NCI-H128 (cell line): ENCODE measurements around the gene MXRA7.
"Not testable (repeated sequence)": the region's sequence is repeated elsewhere in the genome, so short reads cannot be mapped to it uniquely, and the experiment has no call there.

Source experiments
- DNase-seq: peaks from one replicate; lab custom pipeline; 2025; ENCODE audit not compliant: unreplicated experiment; lab: John Stamatoyannopoulos, UW

The MXRA7 gene

DNA sequence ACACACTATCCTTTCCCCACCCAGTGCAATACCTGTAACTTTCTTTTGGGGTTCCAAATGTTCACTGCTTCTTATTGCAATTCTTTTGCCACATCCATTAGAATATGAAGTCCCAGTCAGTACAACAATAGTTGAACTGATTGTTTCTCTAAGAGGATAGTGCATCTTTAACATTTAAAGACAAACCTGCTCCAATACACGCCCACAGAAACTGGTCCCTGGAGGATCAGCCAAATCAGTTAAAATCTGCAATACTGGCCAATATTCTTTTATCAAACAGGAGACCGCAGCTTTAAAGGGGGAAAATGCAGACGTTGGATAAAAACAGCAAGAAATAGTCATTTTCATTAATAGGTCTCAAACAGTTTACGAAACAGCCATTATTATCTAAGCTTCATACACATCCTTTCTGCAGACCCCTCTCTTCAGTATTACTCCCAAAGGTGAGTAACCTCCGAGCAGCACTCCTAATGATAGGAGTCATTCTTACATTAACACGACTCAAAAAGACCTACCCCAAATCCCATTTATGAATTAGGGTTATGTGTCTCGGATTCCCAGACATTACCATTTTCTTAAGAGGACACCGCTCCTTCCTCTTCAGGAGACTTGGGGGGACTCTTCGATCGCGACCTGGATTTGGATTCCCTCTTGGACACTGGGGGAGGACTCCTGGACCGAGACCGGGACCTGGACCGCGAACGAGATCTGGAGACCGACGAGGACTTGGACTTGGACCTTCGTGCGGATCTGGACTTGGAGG is 25.0 kb upstream of the MXRA7 start:
- DNase-seq, result no peak

DNA sequence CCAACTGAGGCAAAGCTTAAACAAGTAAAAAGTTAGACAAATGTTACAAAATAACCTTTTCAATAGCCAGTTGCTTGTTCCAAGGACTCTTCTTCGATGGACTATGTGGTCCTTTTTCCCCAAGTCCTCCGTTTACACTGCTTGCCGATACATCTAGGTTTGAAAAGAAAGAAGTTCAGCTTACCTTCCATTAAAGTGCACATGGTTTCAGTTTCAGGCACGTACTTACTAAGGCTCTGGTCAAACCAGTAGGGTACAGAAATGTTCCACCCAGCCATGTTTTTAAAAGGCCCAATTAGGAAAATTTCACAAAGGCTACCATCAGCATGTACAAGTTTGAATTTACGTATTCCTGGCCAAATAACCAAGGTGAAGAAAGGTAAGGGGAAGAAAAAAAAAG is 24.2 kb upstream of the MXRA7 start:
- DNase-seq, result no peak

DNA sequence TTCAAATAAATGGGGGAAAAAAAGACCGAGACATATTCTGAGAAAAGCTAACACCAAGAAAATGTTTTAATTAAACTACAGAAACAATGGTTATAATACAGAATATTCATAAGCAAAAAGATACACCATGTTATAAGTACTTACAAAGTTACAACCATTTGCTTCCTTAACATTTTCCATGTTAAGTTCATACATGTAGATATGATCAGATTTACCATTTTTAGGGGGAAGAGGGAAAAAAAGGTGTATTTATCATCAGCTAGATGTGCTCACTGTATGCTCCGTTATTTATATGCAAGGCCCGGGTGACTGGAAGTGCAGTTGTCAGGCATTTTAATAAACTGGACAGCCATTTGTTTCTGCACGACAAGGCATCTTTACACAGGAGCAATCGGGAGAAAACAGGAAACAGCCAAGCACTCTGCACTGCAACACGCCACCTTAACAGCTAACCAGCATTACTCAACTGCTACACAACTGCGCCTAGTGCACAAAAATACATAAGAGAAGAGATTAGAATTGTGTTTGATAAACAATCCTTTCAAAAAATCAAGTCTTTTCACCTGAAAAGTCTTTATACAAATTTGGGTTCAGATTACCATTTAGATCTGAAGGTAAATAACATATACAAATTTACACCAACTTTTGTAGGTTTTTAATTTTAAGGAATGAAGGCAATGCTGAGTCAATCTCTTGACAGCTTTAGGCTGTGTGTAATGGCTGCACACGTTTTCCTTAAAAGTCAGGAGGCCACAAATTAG is 23.5 kb upstream of the MXRA7 start:
- DNase-seq, result no peak

DNA sequence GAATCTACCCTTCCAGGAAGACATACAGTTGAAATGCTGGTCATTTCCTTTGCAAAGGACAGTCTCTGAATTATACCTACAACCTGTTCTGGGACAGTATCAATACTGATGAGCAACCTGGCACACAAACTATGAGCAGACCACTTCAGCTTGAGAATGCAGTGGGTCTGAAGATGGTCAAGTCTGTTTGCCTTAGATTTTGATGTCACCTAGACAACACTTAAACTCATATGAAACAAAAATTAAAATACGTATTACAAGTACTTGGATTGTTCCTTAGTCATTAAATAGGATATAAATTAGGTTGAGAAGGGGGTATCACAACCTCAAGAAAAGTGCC is 22.8 kb upstream of the MXRA7 start:
- no peak for DNase-seq

DNA sequence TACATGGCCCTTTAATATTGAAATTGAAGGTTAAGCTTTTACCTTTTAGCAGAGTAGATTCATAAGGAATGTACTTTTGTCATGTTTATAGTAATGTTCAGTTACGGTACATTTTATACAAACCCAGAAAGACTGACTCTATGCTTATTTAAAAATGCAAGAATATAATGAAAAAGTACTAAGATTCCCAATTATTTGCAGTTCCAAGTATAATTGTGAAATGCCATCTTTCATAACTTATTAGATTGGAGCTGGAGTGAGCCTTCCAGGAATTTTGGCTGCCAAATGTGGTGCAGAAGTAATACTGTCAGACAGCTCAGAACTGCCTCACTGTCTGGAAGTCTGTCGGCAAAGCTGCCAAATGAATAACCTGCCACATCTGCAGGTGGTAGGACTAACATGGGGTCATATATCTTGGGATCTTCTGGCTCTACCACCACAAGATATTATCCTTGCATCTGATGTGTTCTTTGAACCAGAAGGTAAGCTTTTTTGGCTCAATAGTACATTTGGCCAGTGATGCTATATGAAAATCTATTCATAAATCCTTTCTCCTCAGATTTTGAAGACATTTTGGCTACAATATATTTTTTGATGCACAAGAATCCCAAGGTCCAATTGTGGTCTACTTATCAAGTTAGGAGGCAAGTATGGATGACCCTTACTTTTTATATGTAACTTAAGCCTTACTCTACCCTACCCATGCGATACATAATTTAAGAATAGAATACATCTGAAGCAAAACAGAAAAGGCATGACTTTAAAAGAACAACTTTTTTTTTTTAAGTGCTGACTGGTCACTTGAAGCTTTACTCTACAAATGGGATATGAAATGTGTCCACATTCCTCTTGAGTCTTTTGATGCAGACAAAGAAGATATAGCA is 22.2 kb upstream of the MXRA7 start:
- DNase-seq, result no peak

DNA sequence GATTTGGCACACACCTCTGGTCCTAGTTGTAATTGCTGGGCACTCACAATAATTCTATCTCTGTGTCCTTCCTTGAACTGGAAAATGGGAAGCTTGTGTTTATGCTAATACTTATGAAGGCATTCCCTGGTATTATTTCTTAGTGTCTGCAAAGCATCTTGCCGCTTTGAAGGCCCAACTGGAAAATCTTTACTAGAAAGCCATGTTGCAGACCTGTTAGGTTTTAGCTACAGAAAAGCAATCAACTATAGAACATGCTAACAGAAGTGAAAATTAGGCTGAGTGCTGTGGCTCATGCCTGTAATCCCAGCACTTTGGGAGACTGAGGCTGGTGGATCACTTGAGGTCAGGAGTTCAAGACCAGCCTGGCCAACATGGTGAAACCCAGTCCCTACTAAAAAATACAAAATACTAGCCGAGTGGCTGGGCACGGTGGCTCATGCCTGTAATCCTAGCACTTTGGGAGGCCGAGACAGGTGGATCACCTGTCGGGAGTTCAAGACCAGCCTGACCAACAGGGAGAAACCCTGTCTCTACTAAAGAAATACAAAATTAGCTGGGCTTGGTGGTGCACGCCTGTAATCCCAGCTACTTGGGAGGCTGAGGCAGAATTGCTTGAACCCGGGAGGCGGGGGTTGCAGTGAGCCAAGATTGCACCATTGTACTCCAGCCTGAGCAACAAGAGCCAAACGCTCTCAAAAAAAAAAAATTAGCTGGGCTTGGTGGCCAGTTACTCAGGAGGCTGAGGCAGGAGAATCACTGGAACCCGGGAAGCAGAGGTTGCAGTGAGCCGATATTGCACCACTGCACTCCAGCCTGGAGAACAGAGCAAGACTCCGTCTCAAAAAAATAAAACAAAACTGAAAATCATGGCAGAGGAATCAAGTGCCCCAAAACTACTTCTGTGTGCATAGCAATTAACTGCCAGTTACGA is 21.3 kb upstream of the MXRA7 start:
- not testable (repeated sequence) for DNase-seq

DNA sequence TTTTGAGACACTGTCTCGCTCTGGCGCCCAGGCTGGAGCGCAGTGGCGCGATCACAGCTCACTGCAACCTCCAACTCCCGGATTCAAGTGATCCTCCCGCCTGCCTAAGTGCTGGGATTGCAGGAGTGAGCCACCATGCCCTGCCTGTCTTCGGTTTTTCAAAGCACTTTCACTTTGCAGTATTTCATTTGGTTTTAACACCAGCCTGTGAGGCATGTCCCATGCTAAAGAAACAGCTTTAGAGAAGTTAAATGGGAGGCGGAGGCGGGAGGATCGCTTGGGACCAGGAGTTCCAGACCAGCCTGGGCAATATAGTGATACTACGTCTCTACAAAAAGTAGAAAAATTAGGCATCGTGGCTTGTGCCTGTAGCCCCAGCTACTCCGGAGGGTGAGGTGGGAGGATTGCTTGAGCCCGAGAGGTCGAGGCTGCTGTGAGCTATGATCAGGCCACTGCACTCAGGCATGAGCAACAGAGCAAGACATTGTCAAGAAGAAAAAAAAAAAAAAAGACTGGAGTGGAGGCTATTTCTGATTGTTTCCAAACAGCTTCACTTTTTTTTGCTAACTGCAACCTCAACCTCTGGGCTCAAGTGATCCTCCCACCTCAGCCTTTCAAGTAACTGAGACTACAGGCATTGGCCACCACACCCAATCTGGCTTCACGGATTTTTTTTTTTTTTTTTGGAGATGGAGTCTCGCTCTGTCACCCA is 17.1 kb upstream of the MXRA7 start:
- no peak for DNase-seq

DNA sequence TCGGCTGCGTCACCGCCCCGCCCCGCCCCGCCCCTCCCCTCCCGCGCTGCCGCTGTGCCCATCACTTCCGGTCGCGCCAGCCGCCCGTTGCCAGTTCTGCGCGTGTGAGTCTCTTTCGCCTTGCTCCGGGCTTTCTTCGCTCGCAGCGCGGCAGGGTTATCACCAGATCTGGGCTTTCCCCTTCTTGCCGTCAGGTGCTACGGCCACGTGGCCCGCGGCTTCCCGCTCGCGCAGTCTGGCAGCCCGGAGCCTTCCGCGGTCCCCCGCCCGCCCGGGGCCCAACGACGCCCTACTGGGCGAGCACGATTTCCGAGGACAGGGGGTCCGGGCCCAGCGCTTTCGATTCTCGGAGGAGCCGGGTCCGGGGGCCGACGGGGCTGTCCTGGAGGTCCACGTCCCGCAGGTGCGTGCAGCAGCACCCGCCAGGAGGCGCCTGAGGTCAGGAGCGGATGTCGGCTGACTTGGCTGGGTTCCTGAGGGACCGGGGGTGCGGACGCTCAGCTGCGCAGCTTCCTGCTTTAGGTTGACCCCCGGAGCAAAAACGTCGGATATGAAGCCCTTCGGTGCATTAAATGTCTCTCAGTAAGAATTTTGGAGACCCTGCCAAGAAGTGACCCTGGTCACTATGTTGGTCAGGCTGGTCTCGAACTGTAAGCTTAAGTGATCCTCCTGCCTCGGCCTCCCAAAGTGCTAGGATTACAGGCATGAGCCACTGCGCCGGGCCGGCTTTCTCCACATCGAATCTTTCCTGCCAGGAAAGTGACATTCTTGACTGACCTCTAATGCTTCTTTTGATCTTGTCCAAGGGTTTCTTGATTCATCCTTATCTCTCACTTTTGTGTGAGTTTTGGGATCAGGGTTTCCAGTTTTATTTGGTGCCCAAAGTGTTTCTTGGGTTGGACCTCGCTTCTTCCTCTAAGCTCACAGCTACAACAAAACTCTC is 16.3 kb upstream of the MXRA7 start, which contains the start of gene METTL23:
TSS of gene METTL23 (plus strand) at position 64 of the 943 bp plus-strand sequence. CDS start 2,872 bp downstream, outside the sequence.
- no peak for DNase-seq

DNA sequence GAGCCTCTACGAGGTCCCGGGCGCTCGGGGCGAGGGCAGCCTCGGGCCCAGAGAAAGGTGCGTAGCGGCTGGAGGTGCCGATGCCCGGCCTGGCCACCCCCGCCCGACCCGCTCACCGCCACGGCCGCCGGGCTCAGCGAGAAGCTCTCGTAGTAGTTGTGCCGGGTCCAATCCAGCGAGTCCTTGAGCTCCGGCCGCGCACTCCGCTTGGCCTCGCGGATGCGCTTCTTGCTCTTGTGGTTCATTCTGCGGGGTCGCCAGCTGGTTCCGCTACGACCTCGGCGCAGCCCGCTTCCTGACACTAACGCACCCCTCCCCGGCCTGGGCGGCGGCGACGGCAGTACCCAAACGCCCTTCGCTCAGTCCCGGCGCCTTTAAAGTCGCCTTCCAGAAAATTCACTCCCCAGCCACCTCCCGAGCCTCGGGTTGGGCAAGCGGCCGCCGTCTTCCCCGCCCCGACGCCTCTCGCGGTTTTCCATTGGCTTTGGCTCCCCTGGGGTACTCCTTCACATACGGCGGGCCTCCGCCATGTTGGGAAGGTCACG is 15.5 kb upstream of the MXRA7 start, which contains the start of gene JMJD6:
TSS of gene JMJD6 (minus strand) at position 376 of the 545 bp plus-strand sequence. CDS start at position 245, 131 bp downstream.
- peak; percentile 89 for DNase-seq

DNA sequence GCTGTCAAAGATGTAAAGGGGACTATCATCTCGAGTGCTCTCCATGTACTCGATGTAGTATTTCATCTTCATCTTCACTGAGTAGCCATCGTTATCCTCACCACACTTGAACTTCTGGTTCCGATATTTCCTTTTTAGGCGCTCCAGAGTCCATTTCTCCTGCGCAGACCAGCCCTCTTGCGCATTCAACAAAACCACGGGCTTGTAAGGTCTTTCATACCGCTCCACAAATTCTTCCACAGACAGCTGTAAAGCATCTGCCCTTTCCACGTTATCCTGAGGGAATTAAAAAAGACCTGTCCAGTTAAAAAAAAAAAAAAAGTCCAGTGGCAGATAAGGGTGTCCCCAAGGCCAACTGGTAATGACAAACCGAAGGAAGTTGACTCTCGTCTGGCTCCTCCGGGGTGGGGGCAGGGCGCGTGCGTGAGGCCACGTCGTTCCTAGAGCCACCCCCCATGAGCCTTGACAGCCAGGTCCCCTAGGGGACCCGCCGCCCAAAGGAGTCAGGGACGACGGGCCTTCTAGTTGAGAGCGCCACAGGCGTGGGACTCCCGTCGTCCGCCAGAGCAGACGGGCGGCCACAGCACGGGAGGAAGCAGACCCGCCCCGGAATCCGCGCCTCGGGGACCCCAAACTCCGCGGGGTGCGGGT is 14.9 kb upstream of the MXRA7 start:
- DNase-seq, result no peak

DNA sequence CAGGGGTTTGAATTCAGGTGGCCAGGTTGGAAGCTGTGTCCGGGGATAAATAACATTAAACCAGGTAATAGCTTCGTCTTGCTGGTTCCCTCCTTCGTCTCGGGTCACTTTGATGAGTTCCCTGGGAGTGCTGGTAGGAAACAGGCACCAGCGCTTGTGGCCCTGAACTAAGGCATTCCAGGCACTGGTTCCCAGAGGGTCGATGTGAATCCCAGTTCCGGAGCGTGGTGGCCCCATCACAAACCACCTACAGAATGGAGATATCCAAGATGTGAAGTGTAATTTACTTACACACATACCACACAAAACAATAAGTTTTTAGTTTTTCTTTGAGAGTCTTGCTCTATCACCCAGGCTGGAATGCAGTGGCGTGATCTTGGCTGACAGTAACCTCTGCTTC is 13.0 kb upstream of the MXRA7 start:
- no peak for DNase-seq

DNA sequence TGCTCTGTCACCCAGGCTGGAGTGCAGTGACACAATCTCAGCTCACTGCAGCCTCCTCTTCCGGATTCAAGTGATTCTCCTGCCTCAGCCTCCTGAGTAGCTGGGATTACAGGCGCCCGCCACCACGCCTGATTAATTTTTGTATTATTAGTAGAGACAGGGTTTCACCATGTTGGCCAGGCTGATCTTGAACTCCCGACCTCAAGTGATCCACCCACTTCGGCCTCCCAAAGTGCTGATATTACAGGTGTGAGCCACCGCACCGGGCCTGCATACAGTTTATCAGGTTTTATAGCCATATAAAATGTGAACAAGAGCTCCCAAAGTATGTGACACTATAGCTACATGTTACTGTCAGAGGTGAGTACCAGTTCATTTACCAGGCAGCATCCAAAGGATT is 12.2 kb upstream of the MXRA7 start:
- not testable (repeated sequence) for DNase-seq

DNA sequence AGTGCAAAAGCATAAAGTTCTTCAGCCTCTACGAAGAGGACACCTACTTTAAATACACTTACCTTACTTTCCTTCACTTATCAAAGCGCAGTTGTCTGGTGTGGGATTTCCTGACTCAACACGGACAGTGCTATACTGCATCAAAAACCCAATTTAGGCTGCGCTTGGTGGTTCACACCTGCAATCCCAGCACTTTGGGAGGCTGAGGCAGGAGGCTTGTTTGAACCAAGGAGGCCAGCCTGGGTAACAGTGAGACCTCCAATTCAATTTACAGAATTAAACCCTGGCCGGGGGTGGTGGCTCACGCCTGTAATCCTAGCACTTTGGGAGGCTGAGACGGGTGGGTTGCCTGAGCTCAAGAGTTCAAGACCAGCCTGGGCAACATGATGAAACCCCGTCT is 11.5 kb upstream of the MXRA7 start:
- DNase-seq, result no peak

DNA sequence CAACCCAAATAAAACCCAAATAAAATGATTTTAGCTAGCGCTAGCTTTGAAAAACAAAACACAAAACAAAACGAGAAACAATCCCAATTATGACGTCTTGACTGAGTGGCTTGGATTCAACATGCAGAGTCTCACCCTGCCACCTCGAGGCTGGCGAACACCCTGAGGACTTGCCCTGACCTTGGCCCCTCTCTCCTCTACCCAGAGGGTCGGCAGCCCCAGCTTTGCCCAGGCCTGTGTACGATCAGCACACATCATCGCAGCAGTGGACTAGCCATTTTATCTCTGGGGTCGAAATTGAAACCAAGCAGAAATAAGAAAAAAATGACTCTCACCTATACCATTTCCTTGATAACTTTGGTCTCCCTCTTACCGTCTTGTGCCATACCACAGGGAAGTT is 10.7 kb upstream of the MXRA7 start:
- DNase-seq, result no peak

DNA sequence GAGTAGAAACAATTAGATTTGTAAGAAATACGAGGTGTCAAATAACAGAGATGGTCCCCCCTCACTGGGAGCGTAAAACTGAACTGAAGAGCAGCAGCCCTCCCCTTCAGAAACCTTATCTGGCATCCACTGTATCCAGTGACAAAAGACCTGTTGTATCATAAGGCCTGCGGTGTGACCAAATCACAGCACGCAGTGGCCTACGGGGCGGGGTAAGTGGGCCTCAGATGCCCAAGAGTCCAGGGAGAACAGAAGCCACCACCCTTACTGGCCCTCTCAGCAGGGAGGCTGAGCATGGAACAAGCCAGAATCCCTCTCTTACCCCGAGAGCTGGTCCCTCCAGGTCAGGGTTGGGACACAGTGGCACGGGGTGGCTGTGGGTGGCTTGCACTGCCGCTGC is 10.2 kb upstream of the MXRA7 start:
- DNase-seq, result no peak

DNA sequence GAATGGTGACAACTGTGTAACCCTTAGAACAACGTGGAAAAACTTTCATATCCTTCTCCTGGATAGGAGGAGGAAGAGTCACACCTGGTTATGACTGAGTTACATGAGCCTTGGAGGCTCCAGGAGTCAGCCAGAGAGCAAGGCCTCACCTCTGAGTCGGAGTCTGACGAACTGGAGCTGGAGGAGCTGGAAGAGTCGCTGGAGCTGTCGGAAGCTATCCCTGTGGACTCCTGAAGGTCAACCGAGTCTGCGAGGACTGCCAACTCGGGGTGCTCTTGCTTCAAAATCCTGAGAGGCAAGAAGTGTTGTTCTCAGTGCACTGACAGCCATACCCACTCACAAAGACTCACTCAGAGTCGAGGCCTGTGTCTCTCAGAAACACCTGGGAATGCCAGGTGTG is 9.4 kb upstream of the MXRA7 start:
- DNase-seq, result no peak

DNA sequence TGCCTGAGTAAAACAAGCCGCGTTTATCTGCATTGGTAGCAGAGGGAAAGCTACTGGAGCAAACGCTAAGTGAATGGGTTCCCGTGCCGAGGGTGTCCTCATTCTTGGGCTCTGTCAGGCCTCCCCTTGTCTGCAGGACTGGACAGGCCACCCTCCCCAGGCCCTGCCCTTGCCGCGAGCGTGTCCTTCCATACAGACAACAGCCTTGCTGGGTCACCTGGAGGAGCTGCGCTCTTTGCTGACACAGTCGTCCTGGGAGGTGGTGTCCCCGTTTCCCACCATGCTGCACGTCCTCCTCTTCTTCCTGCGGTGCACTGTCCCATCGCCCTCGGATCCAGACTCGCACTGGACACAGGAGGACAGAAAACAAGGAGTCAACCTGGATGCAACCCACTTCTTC is 7.8 kb upstream of the MXRA7 start:
- DNase-seq, result no peak

DNA sequence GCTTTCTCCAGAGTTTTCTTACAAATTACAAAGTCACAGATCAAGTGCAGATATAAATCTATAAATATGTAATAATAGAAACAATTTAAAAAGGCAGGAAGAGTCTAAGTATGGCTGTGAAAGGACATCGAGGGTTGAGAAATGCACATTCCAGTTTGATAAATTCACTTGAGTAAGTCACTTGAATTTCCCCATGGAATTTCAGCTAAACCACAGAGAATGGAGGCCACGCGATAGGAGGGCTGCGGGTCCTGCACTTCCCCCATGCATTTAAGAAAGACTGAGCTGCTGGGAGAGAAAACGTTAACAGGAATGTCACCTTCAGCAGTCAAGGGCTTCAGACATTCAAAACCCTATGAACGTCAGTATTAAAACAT is 6.1 kb upstream of the MXRA7 start:
- no peak for DNase-seq
